ENCODE measurements around the gene FCN3.

- TF ChIP-seq CTCF (IDR thresholded peaks at IDR 0.05), result no peak
- no peak for TF ChIP-seq POLR2A (IDR thresholded peaks at IDR 0.05; ENCODE audit: low read depth)
- no peak for TF ChIP-seq POLR2AphosphoS5 (IDR thresholded peaks at IDR 0.05)
Measured at GRCh38 chr1:27353166-27353565, 21.5 kb downstream of the FCN3 start.
